ENCODE results near the gene ACRV1.

The ACRV1 gene

Small RNA genes within 50 kb of the gene (small RNA-seq; reads per million reads assigned to genes)
- 0.49 reads per million for gene RNU2-35P

All from skeletal muscle satellite cell (primary cell).